ENCODE data around the gene NEK11.
A peak's percentile ranks its signal among the peaks of the same experiment; 100 is the strongest.

The NEK11 gene

GRCh38 chr3:131282379-131282778 lies 255.7 kb downstream of the NEK11 start:
- Histone ChIP-seq H3K36me3 (no peaks in the 10 kb centered on the region), H3K4me2 (no peak overlapping the region), H3K27me3 (no peaks in the 10 kb centered on the region), H3K4me3 (no peak overlapping the region), H3K9ac (no peak overlapping the region), H4K20me1 (no peaks in the 10 kb centered on the region), H3K4me1 (no peaks in the 10 kb centered on the region), H3K9me3 (replicated peaks in 1 of 11) (no peaks in the 10 kb centered on the region), H3K27ac (no peak overlapping the region)
- no peak for TF ChIP-seq Cebpa-rat (IDR thresholded peaks at IDR 0.05)

GRCh38 chr3:131282967-131283366 lies 256.3 kb downstream of the NEK11 start:
- H3K36me3 ChIP-seq = no peaks in the 10 kb centered on the region
- no peak for TF ChIP-seq Cebpa-rat (IDR thresholded peaks at IDR 0.05)
- H3K4me1 ChIP-seq = no peaks in the 10 kb centered on the region
- H3K27ac ChIP-seq = no peak overlapping the region
- H4K20me1 ChIP-seq = no peaks in the 10 kb centered on the region
- no peaks in the 10 kb centered on the region for H3K27me3 ChIP-seq
- no peak overlapping the region for H3K9ac ChIP-seq
- no peaks in the 10 kb centered on the region for H3K9me3 ChIP-seq (replicated peaks in 1 of 11)
- no peak overlapping the region for H3K4me3 ChIP-seq
- no peak overlapping the region for H3K4me2 ChIP-seq

- Histone ChIP-seq H3K27me3 (no peaks in the 10 kb centered on the region), H3K4me3 (no peak overlapping the region), H3K9me3 (replicated peaks in 1 of 11) (no peaks in the 10 kb centered on the region), H3K4me2 (no peak overlapping the region), H3K9ac (no peak overlapping the region), H3K36me3 (no peaks in the 10 kb centered on the region), H3K4me1 (no peaks in the 10 kb centered on the region), H4K20me1 (no peaks in the 10 kb centered on the region), H3K27ac (no peak overlapping the region)
- TF ChIP-seq Cebpa-rat (IDR thresholded peaks at IDR 0.05) = no peak
Measured at GRCh38 chr3:131283862-131284261, 257.2 kb downstream of the NEK11 start.

GRCh38 chr3:131284302-131284701 lies 257.6 kb downstream of the NEK11 start:
- Histone ChIP-seq H3K27me3 (no peaks in the 10 kb centered on the region), H3K9me3 (replicated peaks in 1 of 11) (no peaks in the 10 kb centered on the region), H3K27ac (no peak overlapping the region), H3K4me3 (no peak overlapping the region), H3K36me3 (no peaks in the 10 kb centered on the region), H3K4me2 (no peak overlapping the region), H3K4me1 (no peaks in the 10 kb centered on the region), H4K20me1 (no peaks in the 10 kb centered on the region), H3K9ac (no peak overlapping the region)
- no peak for TF ChIP-seq Cebpa-rat (IDR thresholded peaks at IDR 0.05)

GRCh38 chr3:131285456-131285855 lies 258.8 kb downstream of the NEK11 start:
- no peak overlapping the region for H3K4me3 ChIP-seq
- no peak overlapping the region for H3K9ac ChIP-seq
- no peaks in the 10 kb centered on the region for H3K9me3 ChIP-seq (replicated peaks in 1 of 11)
- H4K20me1 ChIP-seq = no peaks in the 10 kb centered on the region
- H3K4me2 ChIP-seq = no peak overlapping the region
- H3K27ac ChIP-seq = no peak overlapping the region
- no peaks in the 10 kb centered on the region for H3K36me3 ChIP-seq
- H3K27me3 ChIP-seq = no peaks in the 10 kb centered on the region
- peaks cover 0 to under 1% (median 0%) of the 10 kb centered on the region in 10 experiments; a peak in 1 of 20 replicates for H3K4me1 ChIP-seq
- no peak for TF ChIP-seq Cebpa-rat (IDR thresholded peaks at IDR 0.05)

GRCh38 chr3:131299836-131300235 lies 273.2 kb downstream of the NEK11 start:
- H4K20me1 ChIP-seq = no peaks in the 10 kb centered on the region
- no peak overlapping the region for H3K4me2 ChIP-seq
- no peak overlapping the region for H3K9ac ChIP-seq
- H3K27ac ChIP-seq = no peak overlapping the region
- H3K27me3 ChIP-seq = no peaks in the 10 kb centered on the region
- no peak for TF ChIP-seq Cebpa-rat (IDR thresholded peaks at IDR 0.05)
- H3K36me3 ChIP-seq = no peaks in the 10 kb centered on the region
- no peak overlapping the region for H3K4me3 ChIP-seq
- H3K4me1 ChIP-seq = peaks cover 0 to 5% (median 0%) of the 10 kb centered on the region in 10 experiments; a peak in 2 of 20 replicates
- H3K9me3 ChIP-seq (replicated peaks in 1 of 11) = peaks cover 0 to 3% (median 0%) of the 10 kb centered on the region in 11 experiments; a peak in 1 of 22 replicates

GRCh38 chr3:131303848-131304247 lies 277.2 kb downstream of the NEK11 start:
- H3K4me2 ChIP-seq = no peak overlapping the region
- no peaks in the 10 kb centered on the region for H3K27me3 ChIP-seq
- peaks cover 0 to 3% (median 0%) of the 10 kb centered on the region in 11 experiments; a peak in 2 of 22 replicates for H3K9me3 ChIP-seq (replicated peaks in 1 of 11)
- no peak overlapping the region for H3K4me3 ChIP-seq
- no peak overlapping the region for H3K9ac ChIP-seq
- no peaks in the 10 kb centered on the region for H3K36me3 ChIP-seq
- H3K4me1 ChIP-seq = peaks cover 0 to 5% (median 0%) of the 10 kb centered on the region in 10 experiments; a peak in 2 of 20 replicates
- H3K27ac ChIP-seq = no peak overlapping the region
- no peak for TF ChIP-seq Cebpa-rat (IDR thresholded peaks at IDR 0.05)
- H4K20me1 ChIP-seq = no peaks in the 10 kb centered on the region

- Histone ChIP-seq H3K36me3 (no peaks in the 10 kb centered on the region), H3K9ac (no peak overlapping the region), H3K4me1 (peaks cover 0 to 12% (median 4%) of the 10 kb centered on the region in 10 experiments; a peak in 8 of 20 replicates), H3K27me3 (no peaks in the 10 kb centered on the region), H3K9me3 (replicated peaks in 1 of 11) (peaks cover 0 to 3% (median 0%) of the 10 kb centered on the region in 11 experiments; a peak in 2 of 22 replicates), H4K20me1 (no peaks in the 10 kb centered on the region), H3K4me3 (no peak overlapping the region), H3K27ac (no peak overlapping the region), H3K4me2 (peak overlapping the region in 1 of 11 experiments; percentile 11; a peak in 1 of 22 replicates)
- TF ChIP-seq Cebpa-rat (IDR thresholded peaks at IDR 0.05) = no peak
Measured at GRCh38 chr3:131304890-131305289, 278.2 kb downstream of the NEK11 start.

GRCh38 chr3:131306242-131306641 lies 279.6 kb downstream of the NEK11 start:
- no peaks in the 10 kb centered on the region for H4K20me1 ChIP-seq
- H3K9me3 ChIP-seq (replicated peaks in 1 of 11) = no peaks in the 10 kb centered on the region; a peak in 1 of 22 replicates
- H3K36me3 ChIP-seq = no peaks in the 10 kb centered on the region
- peaks cover 0 to 12% (median 4%) of the 10 kb centered on the region in 10 experiments; a peak in 8 of 20 replicates for H3K4me1 ChIP-seq
- no peaks in the 10 kb centered on the region for H3K27me3 ChIP-seq
- no peak for TF ChIP-seq Cebpa-rat (IDR thresholded peaks at IDR 0.05)
- no peak overlapping the region for H3K27ac ChIP-seq
- no peak overlapping the region for H3K9ac ChIP-seq
- H3K4me3 ChIP-seq = no peak overlapping the region
- no peak overlapping the region for H3K4me2 ChIP-seq

- Histone ChIP-seq H3K9ac (no peak overlapping the region), H3K27ac (no peak overlapping the region), H3K4me3 (no peak overlapping the region), H3K4me1 (peaks cover 0 to 5% (median 0%) of the 10 kb centered on the region in 10 experiments; a peak in 6 of 20 replicates), H3K36me3 (no peaks in the 10 kb centered on the region), H3K27me3 (no peaks in the 10 kb centered on the region), H3K4me2 (no peak overlapping the region), H4K20me1 (no peaks in the 10 kb centered on the region), H3K9me3 (replicated peaks in 1 of 11) (no peaks in the 10 kb centered on the region)
- TF ChIP-seq Cebpa-rat (IDR thresholded peaks at IDR 0.05) = no peak
Measured at GRCh38 chr3:131314318-131314717, 287.6 kb downstream of the NEK11 start.

Measured in BLaER1 treated with 17β-estradiol and CSF1 and Interleukin-3, amounts not matched to agents 10 nM and 100 nM (cell line).